Hepatocyte (in vitro differentiated cells): ENCODE measurements around the gene PTCH2. TPM values are rescaled to one million over a fixed set of nuclear protein-coding genes. Genes with fewer than 3 reads are reported as not detected.
"Not testable (repeated sequence)": the region's sequence is repeated elsewhere in the genome, so short reads cannot be mapped to it uniquely, and the experiment has no call there.

Experiments used
- DNase-seq: peaks from one replicate; pipeline ENCODE4 v3.0.0-alpha.2; 2016; ENCODE audit warnings: low spot score
- H2AFZ ChIP-seq: fragments of 200-600 bp; sonication (generic); 2 replicates; pipeline ENCODE4 v1.6.0; 2016; ENCODE audit warnings: antibody characterized with exemption, mild to moderate bottlenecking
- H3K27ac ChIP-seq: fragments of 200-600 bp; sonication (generic); 2 replicates; pipeline ENCODE4 v1.5.1; 2016; ENCODE audit warnings: mild to moderate bottlenecking
- H3K27me3 ChIP-seq: fragments of 200-600 bp; sonication (generic); 2 replicates; pipeline ENCODE4 v1.6.1; 2016
- H3K36me3 ChIP-seq: fragments of 200-600 bp; sonication (generic); replicated peaks from 2 replicates; pipeline ENCODE4 v1.5.1; 2016; ENCODE audit warnings: low read depth; ENCODE audit not compliant: insufficient read depth
- H3K4me1 ChIP-seq: fragments of 200-600 bp; sonication (generic); 2 replicates; pipeline ENCODE4 v1.5.1; 2016; ENCODE audit warnings: mild to moderate bottlenecking, moderate library complexity; ENCODE audit not compliant: insufficient read depth
- H3K4me2 ChIP-seq: fragments of 200-600 bp; sonication (generic); 2 replicates; pipeline ENCODE4 v1.6.0; 2016
- H3K4me3 ChIP-seq: fragments of 200-600 bp; sonication (generic); 2 replicates; pipeline ENCODE4 v1.5.1; 2016; ENCODE audit warnings: mild to moderate bottlenecking
- H3K79me2 ChIP-seq: fragments of 200-600 bp; sonication (generic); 2 replicates; pipeline ENCODE4 v1.6.0; 2017; ENCODE audit warnings: mild to moderate bottlenecking
- H3K9me2 ChIP-seq: fragments of 200-600 bp; sonication (generic); replicated peaks from 2 replicates; pipeline ENCODE4 v1.6.0; 2017; ENCODE audit warnings: mild to moderate bottlenecking; ENCODE audit not compliant: insufficient read depth
- H3K9me3 ChIP-seq: fragments of 200-600 bp; sonication (generic); 2 replicates; pipeline ENCODE4 v1.5.1; 2016; ENCODE audit warnings: low read depth, mild to moderate bottlenecking
- H4K20me1 ChIP-seq: fragments of 200-600 bp; sonication (generic); 2 replicates; pipeline ENCODE4 v1.6.0; 2016; ENCODE audit warnings: mild to moderate bottlenecking; ENCODE audit not compliant: insufficient read depth, poor library complexity, severe bottlenecking
- CTCF ChIP-seq: fragments of 200-600 bp; sonication (generic); IDR thresholded peaks from 2 replicates; pipeline ENCODE4 v1.5.1; 2016; ENCODE audit warnings: antibody characterized with exemption, mild to moderate bottlenecking; ENCODE audit not compliant: poor library complexity
- EZH2 ChIP-seq: fragments of 200-600 bp; sonication (generic); IDR thresholded peaks from 2 replicates; pipeline ENCODE4 v1.6.1; 2016; ENCODE audit warnings: antibody characterized with exemption, mild to moderate bottlenecking, borderline replicate concordance
- EZH2phosphoT487 ChIP-seq: fragments of 200-600 bp; sonication (generic); IDR thresholded peaks from one replicate; pipeline ENCODE4 v1.6.1; 2018; ENCODE audit warnings: antibody characterized with exemption, mild to moderate bottlenecking, low read depth, moderate library complexity; ENCODE audit not compliant: unreplicated experiment, severe bottlenecking
- WGBS: methylation state at CpG from one replicate; pipeline ENCODE4 v1.1.6; 2016; ENCODE audit warnings: low lambda C conversion rate; ENCODE audit errors: missing lambda C conversion rate; 5-methylcytosine and 5-hydroxymethylcytosine counted together
- polyA plus RNA-seq: library from polyadenylated mRNA; unstranded; fragments of >200 nt; fragmentation: Nextera tagmentation; extraction: Ambion mirVana; gene quantifications from 2 replicates; pipeline ENCODE4 v1.2.1, GENCODE V29; 2016
- total RNA-seq: library from RNA; depleted of rRNA; stranded (reverse); fragments of >200 nt; gene quantifications from 2 replicates; pipeline ENCODE4 v1.2.3, GENCODE V29; 2014

The PTCH2 gene
- total and polyA plus RNA-seq, 2 experiments from 2014 or later = 0.43 to 1.3 TPM

- TF ChIP-seq EZH2 (no peak), CTCF (no peak), EZH2phosphoT487 (no peak)
- no peak for DNase-seq
- peak overlapping the region; percentile 24 for H2AFZ ChIP-seq
- H3K36me3 ChIP-seq = no peaks in the 10 kb centered on the region
- WGBS = 89% methylated on average over 10 of the region's 10 CpGs
- H3K4me2 ChIP-seq = peak overlapping the region; percentile 94
- H3K4me3 ChIP-seq = no peak overlapping the region
- H3K27ac ChIP-seq = peak overlapping the region; percentile 94
- H3K79me2 ChIP-seq = peaks cover 10% of the 10 kb centered on the region
- H3K9me3 ChIP-seq = no peaks in the 10 kb centered on the region
- H3K9me2 ChIP-seq = no peaks in the 10 kb centered on the region
- H3K4me1 ChIP-seq = no peaks in the 10 kb centered on the region
- no peaks in the 10 kb centered on the region for H3K27me3 ChIP-seq
- H4K20me1 ChIP-seq = no peaks in the 10 kb centered on the region
Measured at GRCh38 chr1:44798481-44799365, 44.3 kb downstream of the PTCH2 start.

GRCh38 chr1:44797886-44798285, 45.2 kb downstream of the PTCH2 start:
- not testable (repeated sequence) for H3K4me2 ChIP-seq, H3K27ac ChIP-seq, H3K9me2 ChIP-seq, H3K36me3 ChIP-seq, H3K9me3 ChIP-seq, DNase-seq, H3K4me3 ChIP-seq, H3K4me1 ChIP-seq, H3K27me3 ChIP-seq, H4K20me1 ChIP-seq, H2AFZ ChIP-seq
- WGBS = 88% methylated on average over 8 of the region's 8 CpGs
- peaks cover 10% of the 10 kb centered on the region for H3K79me2 ChIP-seq

GRCh38 chr1:44792736-44793502, 50.1 kb downstream of the PTCH2 start:
- H3K36me3 ChIP-seq = no peaks in the 10 kb centered on the region
- no peak overlapping the region for H2AFZ ChIP-seq
- DNase-seq = no peak
- TF ChIP-seq EZH2phosphoT487 = no peak
- H3K27me3 ChIP-seq = no peaks in the 10 kb centered on the region
- no peaks in the 10 kb centered on the region for H3K9me3 ChIP-seq
- H3K4me2 ChIP-seq = no peak overlapping the region
- H3K79me2 ChIP-seq = no peaks in the 10 kb centered on the region
- no peak overlapping the region for H3K4me3 ChIP-seq
- no peaks in the 10 kb centered on the region for H3K9me2 ChIP-seq
- no peak overlapping the region for H3K27ac ChIP-seq
- H3K4me1 ChIP-seq = no peaks in the 10 kb centered on the region
- WGBS = 93% methylated on average over 9 of the region's 9 CpGs
- no peaks in the 10 kb centered on the region for H4K20me1 ChIP-seq

- H3K4me2 ChIP-seq = no peak overlapping the region
- WGBS = 47% methylated on average over 7 of the region's 7 CpGs
- TF ChIP-seq EZH2 (no peak), EZH2phosphoT487 (no peak), CTCF (no peak)
- no peaks in the 10 kb centered on the region for H3K36me3 ChIP-seq
- no peaks in the 10 kb centered on the region for H3K9me3 ChIP-seq
- H3K4me1 ChIP-seq = no peaks in the 10 kb centered on the region
- H3K27ac ChIP-seq = no peak overlapping the region
- no peaks in the 10 kb centered on the region for H4K20me1 ChIP-seq
- H2AFZ ChIP-seq = no peak overlapping the region
- H3K79me2 ChIP-seq = no peaks in the 10 kb centered on the region
- no peaks in the 10 kb centered on the region for H3K9me2 ChIP-seq
- peak; percentile 16 for DNase-seq
- H3K27me3 ChIP-seq = no peaks in the 10 kb centered on the region
- no peak overlapping the region for H3K4me3 ChIP-seq
Measured at GRCh38 chr1:44790968-44791801, 51.9 kb downstream of the PTCH2 start.
